Stimulated activated naive CD8-positive, alpha-beta T cell treated with anti-CD3 and anti-CD28 coated beads, Interleukin-15, Interleukin-2, amounts not matched to agents 100 ng/mL and 50 ng/mL, for 24 hours (primary cell): Measurements from ENCODE around the gene PIP5K1C.

ENCODE experiments used
- H3K27ac Mint-ChIP-seq: one replicate; pipeline ENCODE4 v1.8.0; 2021; ENCODE audit warnings: mild to moderate bottlenecking, mixed read lengths
- H3K27me3 Mint-ChIP-seq: one replicate; pipeline ENCODE4 v1.8.0; 2021; ENCODE audit warnings: mixed read lengths
- H3K36me3 Mint-ChIP-seq: one replicate; pipeline ENCODE4 v1.8.0; 2021; ENCODE audit warnings: low read depth, mixed read lengths
- H3K4me1 Mint-ChIP-seq: one replicate; pipeline ENCODE4 v1.8.0; 2021; ENCODE audit warnings: low read depth, mixed read lengths
- H3K4me3 Mint-ChIP-seq: one replicate; pipeline ENCODE4 v1.8.0; 2021; ENCODE audit warnings: mild to moderate bottlenecking, mixed read lengths
- H3K9me3 Mint-ChIP-seq: one replicate; pipeline ENCODE4 v1.8.0; 2021; ENCODE audit warnings: mixed read lengths

The PIP5K1C gene

GRCh38 chr19:3700242-3701032 is at the start of gene PIP5K1C:
TSS of gene PIP5K1C (minus strand) at chr19:3700468. CDS start at chr19:3700390, 78 bp downstream.
- H3K27me3 Mint-ChIP-seq = no peaks in the 10 kb centered on the region
- H3K36me3 Mint-ChIP-seq = no peaks in the 10 kb centered on the region
- peak within 1 kb of the TSS; percentile 91 for H3K4me3 Mint-ChIP-seq
- no peaks in the 10 kb centered on the region for H3K9me3 Mint-ChIP-seq
- H3K27ac Mint-ChIP-seq = peak within 1 kb of the TSS; percentile 77
- H3K4me1 Mint-ChIP-seq = peaks cover 25% of the 10 kb centered on the region

GRCh38 chr19:3748965-3749364 is 48.7 kb upstream of the PIP5K1C start:
- Mint-ChIP-seq H3K36me3 (peaks cover 11% of the 10 kb centered on the region), H3K4me1 (no peaks in the 10 kb centered on the region), H3K27me3 (no peaks in the 10 kb centered on the region), H3K27ac (no peak overlapping the region), H3K9me3 (no peaks in the 10 kb centered on the region), H3K4me3 (no peak overlapping the region)

GRCh38 chr19:3746371-3747056 is 46.2 kb upstream of the PIP5K1C start:
- Mint-ChIP-seq H3K4me3 (no peak overlapping the region), H3K4me1 (no peaks in the 10 kb centered on the region), H3K36me3 (peaks cover 11% of the 10 kb centered on the region), H3K9me3 (no peaks in the 10 kb centered on the region), H3K27ac (no peak overlapping the region), H3K27me3 (no peaks in the 10 kb centered on the region)

GRCh38 chr19:3745363-3746045 is 45.2 kb upstream of the PIP5K1C start:
- no peak overlapping the region for H3K27ac Mint-ChIP-seq
- no peaks in the 10 kb centered on the region for H3K4me1 Mint-ChIP-seq
- peaks cover 8% of the 10 kb centered on the region for H3K36me3 Mint-ChIP-seq
- H3K27me3 Mint-ChIP-seq = no peaks in the 10 kb centered on the region
- no peaks in the 10 kb centered on the region for H3K9me3 Mint-ChIP-seq
- H3K4me3 Mint-ChIP-seq = no peak overlapping the region

GRCh38 chr19:3743486-3743885 is 43.2 kb upstream of the PIP5K1C start:
- Mint-ChIP-seq H3K27ac (no peak overlapping the region), H3K4me1 (peaks cover 12% of the 10 kb centered on the region), H3K36me3 (no peaks in the 10 kb centered on the region), H3K9me3 (no peaks in the 10 kb centered on the region), H3K4me3 (no peak overlapping the region), H3K27me3 (no peaks in the 10 kb centered on the region)

- Mint-ChIP-seq H3K4me3 (no peak overlapping the region), H3K36me3 (no peaks in the 10 kb centered on the region), H3K4me1 (peaks cover 18% of the 10 kb centered on the region), H3K9me3 (no peaks in the 10 kb centered on the region), H3K27me3 (no peaks in the 10 kb centered on the region), H3K27ac (no peak overlapping the region)
These were observed 40.2 kb upstream of the PIP5K1C start for GRCh38 chr19:3740431-3740830.

GRCh38 chr19:3738477-3739220 is 38.4 kb upstream of the PIP5K1C start:
- no peaks in the 10 kb centered on the region for H3K27me3 Mint-ChIP-seq
- no peak overlapping the region for H3K27ac Mint-ChIP-seq
- no peaks in the 10 kb centered on the region for H3K9me3 Mint-ChIP-seq
- no peaks in the 10 kb centered on the region for H3K36me3 Mint-ChIP-seq
- peaks cover 18% of the 10 kb centered on the region for H3K4me1 Mint-ChIP-seq
- no peak overlapping the region for H3K4me3 Mint-ChIP-seq

- H3K4me3 Mint-ChIP-seq = no peak overlapping the region
- H3K27me3 Mint-ChIP-seq = no peaks in the 10 kb centered on the region
- H3K27ac Mint-ChIP-seq = no peak overlapping the region
- H3K9me3 Mint-ChIP-seq = no peaks in the 10 kb centered on the region
- no peaks in the 10 kb centered on the region for H3K36me3 Mint-ChIP-seq
- peaks cover 18% of the 10 kb centered on the region for H3K4me1 Mint-ChIP-seq
These were observed 37.4 kb upstream of the PIP5K1C start for GRCh38 chr19:3737487-3738205.

- H3K9me3 Mint-ChIP-seq = no peaks in the 10 kb centered on the region
- H3K4me1 Mint-ChIP-seq = peaks cover 18% of the 10 kb centered on the region
These were observed 35.9 kb upstream of the PIP5K1C start for GRCh38 chr19:3736106-3736724.

GRCh38 chr19:3734310-3734600 is 34.0 kb upstream of the PIP5K1C start:
- Mint-ChIP-seq H3K27ac (no peak overlapping the region), H3K9me3 (no peaks in the 10 kb centered on the region), H3K4me3 (no peak overlapping the region), H3K36me3 (no peaks in the 10 kb centered on the region), H3K27me3 (no peaks in the 10 kb centered on the region), H3K4me1 (peaks cover 11% of the 10 kb centered on the region)

More at GRCh38 chr19:3736106-3736724, 35.9 kb upstream of the PIP5K1C start:
- Mint-ChIP-seq H3K27me3 (no peaks in the 10 kb centered on the region), H3K36me3 (no peaks in the 10 kb centered on the region), H3K4me3 (no peak overlapping the region), H3K27ac (no peak overlapping the region)

GRCh38 chr19:3733549-3734309 is 33.5 kb upstream of the PIP5K1C start:
- H3K4me3 Mint-ChIP-seq = no peak overlapping the region
- H3K9me3 Mint-ChIP-seq = no peaks in the 10 kb centered on the region
- H3K27me3 Mint-ChIP-seq = no peaks in the 10 kb centered on the region
- no peaks in the 10 kb centered on the region for H3K36me3 Mint-ChIP-seq
- no peak overlapping the region for H3K27ac Mint-ChIP-seq
- H3K4me1 Mint-ChIP-seq = peaks cover 6% of the 10 kb centered on the region

- Mint-ChIP-seq H3K27me3 (no peaks in the 10 kb centered on the region), H3K27ac (no peak overlapping the region), H3K36me3 (no peaks in the 10 kb centered on the region), H3K4me3 (no peak overlapping the region), H3K9me3 (no peaks in the 10 kb centered on the region), H3K4me1 (no peaks in the 10 kb centered on the region)
These were observed 31.8 kb upstream of the PIP5K1C start for GRCh38 chr19:3732108-3732507.

GRCh38 chr19:3730457-3730958 is 30.2 kb upstream of the PIP5K1C start:
- H3K36me3 Mint-ChIP-seq = no peaks in the 10 kb centered on the region
- H3K27me3 Mint-ChIP-seq = no peaks in the 10 kb centered on the region
- no peaks in the 10 kb centered on the region for H3K9me3 Mint-ChIP-seq
- no peaks in the 10 kb centered on the region for H3K4me1 Mint-ChIP-seq
- H3K27ac Mint-ChIP-seq = no peak overlapping the region
- no peak overlapping the region for H3K4me3 Mint-ChIP-seq
